IMR-90 (cell line): Measurements from ENCODE around the gene PI4KA. TPM values are rescaled to one million over a fixed set of nuclear protein-coding genes. Genes with fewer than 3 reads are reported as not detected.
"Not testable (repeated sequence)": the region's sequence is repeated elsewhere in the genome, so short reads cannot be mapped to it uniquely, and the experiment has no call there.

Experiments
- ATAC-seq: fragments of 200-7000 bp; cut with Tn5 transposase; 2 replicates; pipeline ENCODE4 v1.9.1; 2020; ENCODE audit warnings: low read depth, mild to moderate bottlenecking, moderate library complexity
- BruUV-seq: library from RNA; stranded (reverse); fragments of 400-500 nt; replicated peaks from 2 replicates; lab custom pipeline; 2021; lab: Mats Ljungman, UMichigan
- CTCF ChIA-PET: fragments of 300-600 bp; formaldehyde crosslinking; extraction: SDS; loops from one replicate; lab custom pipeline; 2021; ENCODE audit warnings: antibody characterized with exemption; lab: Yijun Ruan, JAX
- POLR2A ChIA-PET: fragments of 300-600 bp; sonication (Branson Sonifier 250); formaldehyde crosslinking; loops from one replicate; lab custom pipeline; 2022; ENCODE audit warnings: antibody characterized with exemption; ENCODE audit not compliant: unreplicated experiment; lab: Charles Lee
- DNase-seq: peaks from one replicate; pipeline ENCODE4 v3.0.0; 2013
- H2AFZ ChIP-seq: replicated peaks from 2 replicates; pipeline ENCODE3; 2013; ENCODE audit warnings: low read length, mild to moderate bottlenecking; ENCODE audit not compliant: poor library complexity
- H2AK5ac ChIP-seq: 2 replicates; pipeline ENCODE4 v1.6.1; 2013; ENCODE audit warnings: low read depth, low read length, inconsistent platforms
- H2AK9ac ChIP-seq: replicated peaks from 2 replicates; pipeline ENCODE3; 2013; ENCODE audit warnings: mild to moderate bottlenecking, low read depth, low read length, moderate library complexity; ENCODE audit not compliant: poor library complexity
- H2BK120ac ChIP-seq: 2 replicates; pipeline ENCODE4 v1.6.1; 2013; ENCODE audit warnings: low read depth, low read length, inconsistent platforms
- H2BK15ac ChIP-seq: 3 replicates; pipeline ENCODE4 v1.6.1; 2013; ENCODE audit warnings: low read depth, low read length, inconsistent platforms
- H2BK20ac ChIP-seq: 2 replicates; pipeline ENCODE4 v1.6.1; 2013; ENCODE audit warnings: low read depth, mild to moderate bottlenecking, inconsistent platforms, low read length, moderate library complexity
- H2BK5ac ChIP-seq: 2 replicates; pipeline ENCODE4 v1.6.1; 2013; ENCODE audit warnings: mild to moderate bottlenecking, low read depth, low read length, inconsistent platforms; ENCODE audit not compliant: poor library complexity, severe bottlenecking
- H3K14ac ChIP-seq: replicated peaks from 2 replicates; pipeline ENCODE4 v1.6.1; 2013; ENCODE audit warnings: low read depth, low read length, inconsistent platforms
- H3K18ac ChIP-seq: 2 replicates; pipeline ENCODE4 v1.6.1; 2013; ENCODE audit warnings: low read depth, low read length, control low read depth
- H3K23ac ChIP-seq: 2 replicates; pipeline ENCODE4 v1.6.1; 2013; ENCODE audit warnings: low read depth, low read length, inconsistent platforms
- H3K27ac ChIP-seq: 2 replicates; pipeline ENCODE4 v1.5.1; 2013; ENCODE audit warnings: mild to moderate bottlenecking, control low read depth, low read length; ENCODE audit not compliant: insufficient read depth
- H3K27me3 ChIP-seq: 2 replicates; pipeline ENCODE4 v1.6.1; 2013; ENCODE audit warnings: low read length; ENCODE audit not compliant: control insufficient read depth, insufficient read depth
- H3K36me3 ChIP-seq: 2 replicates; pipeline ENCODE4 v1.6.1; 2013; ENCODE audit warnings: low read length, mixed read lengths; ENCODE audit not compliant: control insufficient read depth, insufficient read depth
- H3K4ac ChIP-seq: 2 replicates; pipeline ENCODE4 v1.6.1; 2013; ENCODE audit warnings: low read depth, low read length, inconsistent platforms
- H3K4me1 ChIP-seq: 2 replicates; pipeline ENCODE4 v1.6.1; 2013; ENCODE audit warnings: low read length, mixed read lengths; ENCODE audit not compliant: control insufficient read depth, insufficient read depth
- H3K4me2 ChIP-seq: 2 replicates; pipeline ENCODE4 v1.6.1; 2013; ENCODE audit warnings: low read depth, mild to moderate bottlenecking, control low read depth, low read length, moderate library complexity
- H3K4me3 ChIP-seq: 2 replicates; pipeline ENCODE4 v1.5.1; 2013; ENCODE audit warnings: low read depth, mild to moderate bottlenecking, control low read depth, low read length, moderate library complexity; ENCODE audit not compliant: insufficient read depth
- H3K56ac ChIP-seq: 2 replicates; pipeline ENCODE4 v1.6.1; 2013; ENCODE audit warnings: low read length, inconsistent platforms; ENCODE audit not compliant: insufficient read depth; ENCODE audit errors: extremely low read depth
- H3K79me1 ChIP-seq, 2 experiments: 2 replicates each; pipeline ENCODE4 v1.6.1; 2013; ENCODE audit warnings: low read length in 2 of 2, inconsistent platforms in 1 of 2, low read depth in 1 of 2
- H3K9ac ChIP-seq: 2 replicates; pipeline ENCODE4 v1.6.1; 2013; ENCODE audit warnings: low read depth, low read length, control low read depth
- H3K9me1 ChIP-seq: 2 replicates; pipeline ENCODE4 v1.6.1; 2013; ENCODE audit warnings: low read length, inconsistent platforms; ENCODE audit not compliant: insufficient read depth
- H3K9me3 ChIP-seq: 2 replicates; pipeline ENCODE4 v1.6.1; 2013; ENCODE audit warnings: low read length; ENCODE audit not compliant: control insufficient read depth, insufficient read depth
- H4K20me1 ChIP-seq: 2 replicates; pipeline ENCODE4 v1.6.1; 2013; ENCODE audit warnings: low read length, inconsistent platforms; ENCODE audit not compliant: insufficient read depth
- H4K5ac ChIP-seq: 2 replicates; pipeline ENCODE4 v1.6.1; 2013; ENCODE audit warnings: mild to moderate bottlenecking, low read depth, low read length, control low read depth
- H4K8ac ChIP-seq, 2 experiments: 2 replicates each; pipeline ENCODE4 v1.6.1; 2013; ENCODE audit warnings: low read depth in 2 of 2, low read length in 2 of 2, control low read depth in 1 of 2, inconsistent platforms in 1 of 2
- H4K91ac ChIP-seq: 2 replicates; pipeline ENCODE4 v1.6.1; 2013; ENCODE audit warnings: low read depth, low read length, inconsistent platforms; ENCODE audit not compliant: insufficient read depth
- WGBS, 2 experiments: methylation state at CpG; one replicate each; pipeline versions ENCODE4 v1.1.5 to v1.1.7; 2013; ENCODE audit warnings: missing lambda C conversion rate in 2 of 2; ENCODE audit not compliant: insufficient read length in 1 of 2; ENCODE audit errors: extremely low coverage in 2 of 2; 5-methylcytosine and 5-hydroxymethylcytosine counted together
- dilution Hi-C: fragments of 300-500 bp; cut with HindIII; formaldehyde crosslinking; loops from one replicate; pipeline ENCODE4 v1.14.3; 2018; ENCODE audit warnings: low sequenced_read_pairs; ENCODE audit not compliant: unreplicated experiment
- in situ Hi-C: fragments of 300-500 bp; cut with MboI; formaldehyde crosslinking; loops from 3 replicates; pipeline ENCODE4 v1.14.3; 2019; ENCODE audit warnings: low sequenced_read_pairs, inconsistent platforms, mixed read lengths
- intact Hi-C: fragments of 100-400 bp; cut with micrococcal nuclease; formaldehyde crosslinking; loops from 2 replicates; pipeline ENCODE4 v1.10.0; 2022
- polyA plus RNA-seq, 3 experiments: library from polyadenylated mRNA; depleted of rRNA; stranded (reverse); fragments of >200 nt; gene quantifications; 2 replicates each; pipeline ENCODE4 v1.2.3, GENCODE V29; 2012; ENCODE audit warnings: low replicate concordance in 1 of 3
- total RNA-seq: library from RNA; depleted of rRNA; stranded (reverse); fragments of >200 nt; gene quantifications from 2 replicates; pipeline ENCODE4 v1.2.3, GENCODE V29; 2012

The PI4KA gene
- total and polyA plus RNA-seq, 2 of the 4 experiments (the other 2 are of a cell fraction): 16.8 to 35.5 TPM

DNA sequence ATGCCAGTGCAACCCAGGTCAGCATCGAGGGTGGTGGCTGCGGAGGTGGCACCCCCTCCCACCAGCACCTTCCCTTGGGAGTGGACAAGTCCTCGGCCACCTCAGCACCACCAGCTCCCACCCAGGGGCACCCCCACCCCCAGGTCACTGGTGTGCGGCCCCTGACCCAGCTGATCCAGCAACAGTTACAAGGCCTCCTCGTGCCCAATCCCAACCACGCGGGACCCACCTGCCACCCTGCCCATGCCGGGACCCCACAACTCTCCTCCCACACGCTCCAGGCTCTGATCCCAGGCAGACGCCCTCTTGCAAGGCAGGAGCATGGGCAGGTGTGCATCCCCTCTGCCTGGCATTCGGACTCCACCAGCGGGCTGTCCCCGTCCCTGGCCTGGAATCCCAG lies 189.8 kb downstream of the PI4KA start:
- BruUV-seq, DNase-seq, H2AK9ac ChIP-seq, H2AK5ac ChIP-seq, H3K18ac ChIP-seq, H4K8ac ChIP-seq, ATAC-seq, H3K4me3 ChIP-seq, H2AFZ ChIP-seq, dilution Hi-C loops, H3K4me1 ChIP-seq, POLR2A ChIA-PET, H4K5ac ChIP-seq, H3K9ac ChIP-seq, H3K4me2 ChIP-seq, H3K14ac ChIP-seq, H3K4ac ChIP-seq, H3K36me3 ChIP-seq, in situ Hi-C loops, CTCF ChIA-PET, H2BK15ac ChIP-seq, H3K23ac ChIP-seq, H3K9me3 ChIP-seq, intact Hi-C loops, H2BK120ac ChIP-seq, H4K91ac ChIP-seq, H3K79me1 ChIP-seq, H4K20me1 ChIP-seq, H3K9me1 ChIP-seq, H2BK20ac ChIP-seq, H3K27ac ChIP-seq, H2BK5ac ChIP-seq, H3K56ac ChIP-seq: not testable (repeated sequence)
- WGBS, 2 experiments: no CpG with 5 or more reads among the region's 13 CpGs
- H3K27me3 ChIP-seq: peaks cover 15% of the 10 kb centered on the region

DNA sequence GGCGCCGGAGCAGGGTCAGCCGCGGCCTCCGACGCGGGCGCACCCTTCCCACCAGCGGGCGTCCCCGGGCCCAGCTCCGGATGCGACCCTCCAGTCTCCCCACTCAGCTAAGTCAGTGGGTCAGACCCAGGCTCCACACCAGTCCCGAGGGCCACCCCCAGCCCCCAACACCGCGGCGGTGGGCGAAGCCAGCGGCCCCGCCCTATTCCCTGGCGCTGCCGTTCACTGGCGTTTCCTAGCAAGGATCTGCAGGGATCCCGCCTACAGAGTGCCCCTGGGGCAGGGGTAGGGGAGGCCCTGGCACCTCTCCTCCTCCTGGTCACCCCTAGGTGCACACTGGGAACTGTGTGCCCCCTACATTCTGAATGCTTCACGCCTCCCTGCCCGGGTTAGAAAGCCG lies 190.4 kb downstream of the PI4KA start:
- H3K14ac ChIP-seq, H3K9me3 ChIP-seq, ATAC-seq, H3K9me1 ChIP-seq, H3K56ac ChIP-seq, BruUV-seq, H4K20me1 ChIP-seq, H4K8ac ChIP-seq, H3K36me3 ChIP-seq, H2AFZ ChIP-seq, DNase-seq, H3K9ac ChIP-seq, H2BK120ac ChIP-seq, H3K4me1 ChIP-seq, H2BK20ac ChIP-seq, H3K27ac ChIP-seq, dilution Hi-C loops, intact Hi-C loops, H3K4me2 ChIP-seq, H3K4me3 ChIP-seq, H2AK5ac ChIP-seq, H3K18ac ChIP-seq, CTCF ChIA-PET, H2BK15ac ChIP-seq, H3K4ac ChIP-seq, in situ Hi-C loops, H3K79me1 ChIP-seq, H3K23ac ChIP-seq, H2AK9ac ChIP-seq, POLR2A ChIA-PET, H4K91ac ChIP-seq, H2BK5ac ChIP-seq, H4K5ac ChIP-seq: not testable (repeated sequence)
- H3K27me3 ChIP-seq: peaks cover 10% of the 10 kb centered on the region
- WGBS, 2 experiments: no CpG with 5 or more reads among the region's 27 CpGs
